HL-60 (cell line): ENCODE measurements around the gene P2RX6.

Experiments used
- DNase-seq, 2 experiments: peaks; one replicate each; pipeline ENCODE4 v3.0.0-alpha.2; 2010 to 2020; ENCODE audit warnings: low read depth in 1 of 2, low spot score in 1 of 2
- H3K27ac ChIP-seq: fragments of 250-450 bp; sonication (Bioruptor Pico); replicated peaks from 2 replicates; pipeline ENCODE4 v1.5.1; 2020; ENCODE audit warnings: mild to moderate bottlenecking, moderate library complexity
- H3K27me3 ChIP-seq: fragments of 250-450 bp; sonication (Bioruptor Pico); 2 replicates; pipeline ENCODE4 v1.5.1; 2021; ENCODE audit warnings: mild to moderate bottlenecking, moderate library complexity; ENCODE audit not compliant: insufficient read depth, poor library complexity, severe bottlenecking
- H3K4me3 ChIP-seq: replicated peaks from 2 replicates; pipeline ENCODE4 v1.5.1; 2011; ENCODE audit warnings: mild to moderate bottlenecking, control low read depth, low read length; ENCODE audit not compliant: insufficient read depth
- GABPA ChIP-seq: IDR thresholded peaks from 2 replicates; pipeline ENCODE4 v1.6.1; 2012; ENCODE audit warnings: low read depth
- POLR2AphosphoS5 ChIP-seq: IDR thresholded peaks from 2 replicates; pipeline ENCODE4 v1.6.1; 2012; ENCODE audit warnings: low read depth
- SPI1 ChIP-seq: IDR thresholded peaks from 2 replicates; pipeline ENCODE4 v1.6.1; 2012; ENCODE audit warnings: low read depth, mild to moderate bottlenecking, borderline replicate concordance
- TF ChIP-seq, protein P1 (sequence below): IDR thresholded peaks from 2 replicates; pipeline ENCODE4 v1.6.1; 2012; ENCODE audit warnings: low read depth; ENCODE audit not compliant: insufficient replicate concordance
- TF ChIP-seq, protein P2 (sequence below): IDR thresholded peaks from one replicate; pipeline ENCODE4 v1.5.1; 2011; ENCODE audit warnings: low read length, control low read depth, inconsistent platforms; ENCODE audit not compliant: insufficient read depth

P2RX6 gene

DNA sequence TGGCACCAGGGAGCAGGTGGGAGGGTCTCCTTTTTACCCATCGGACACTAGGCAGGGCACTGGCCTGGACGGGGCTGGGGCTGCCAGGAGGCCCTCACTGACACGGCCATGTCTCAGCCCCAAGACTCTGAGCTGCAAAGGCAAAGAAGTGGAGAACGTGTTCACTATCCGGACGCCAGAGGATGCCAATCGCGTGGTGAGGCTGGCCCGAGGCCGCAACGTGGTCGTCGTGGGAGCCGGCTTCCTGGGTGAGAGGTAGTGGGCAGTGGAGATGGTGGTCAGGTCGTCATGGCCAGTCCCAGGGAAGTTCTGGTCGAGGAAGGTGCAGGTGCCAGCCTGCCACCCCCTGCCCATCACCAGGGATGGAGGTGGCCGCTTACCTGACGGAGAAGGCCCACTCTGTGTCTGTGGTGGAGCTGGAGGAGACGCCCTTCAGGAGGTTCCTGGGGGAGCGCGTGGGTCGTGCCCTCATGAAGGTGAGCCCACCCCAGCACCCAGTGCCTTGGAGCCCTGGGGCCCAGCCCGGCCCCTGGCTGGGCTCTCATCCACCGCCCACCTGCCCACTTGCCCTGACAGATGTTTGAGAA lies 38.6 kb upstream of the P2RX6 start:
- TF ChIP-seq POLR2AphosphoS5 (no peak), SPI1 (no peak)
- TF ChIP-seq, protein P1, sequence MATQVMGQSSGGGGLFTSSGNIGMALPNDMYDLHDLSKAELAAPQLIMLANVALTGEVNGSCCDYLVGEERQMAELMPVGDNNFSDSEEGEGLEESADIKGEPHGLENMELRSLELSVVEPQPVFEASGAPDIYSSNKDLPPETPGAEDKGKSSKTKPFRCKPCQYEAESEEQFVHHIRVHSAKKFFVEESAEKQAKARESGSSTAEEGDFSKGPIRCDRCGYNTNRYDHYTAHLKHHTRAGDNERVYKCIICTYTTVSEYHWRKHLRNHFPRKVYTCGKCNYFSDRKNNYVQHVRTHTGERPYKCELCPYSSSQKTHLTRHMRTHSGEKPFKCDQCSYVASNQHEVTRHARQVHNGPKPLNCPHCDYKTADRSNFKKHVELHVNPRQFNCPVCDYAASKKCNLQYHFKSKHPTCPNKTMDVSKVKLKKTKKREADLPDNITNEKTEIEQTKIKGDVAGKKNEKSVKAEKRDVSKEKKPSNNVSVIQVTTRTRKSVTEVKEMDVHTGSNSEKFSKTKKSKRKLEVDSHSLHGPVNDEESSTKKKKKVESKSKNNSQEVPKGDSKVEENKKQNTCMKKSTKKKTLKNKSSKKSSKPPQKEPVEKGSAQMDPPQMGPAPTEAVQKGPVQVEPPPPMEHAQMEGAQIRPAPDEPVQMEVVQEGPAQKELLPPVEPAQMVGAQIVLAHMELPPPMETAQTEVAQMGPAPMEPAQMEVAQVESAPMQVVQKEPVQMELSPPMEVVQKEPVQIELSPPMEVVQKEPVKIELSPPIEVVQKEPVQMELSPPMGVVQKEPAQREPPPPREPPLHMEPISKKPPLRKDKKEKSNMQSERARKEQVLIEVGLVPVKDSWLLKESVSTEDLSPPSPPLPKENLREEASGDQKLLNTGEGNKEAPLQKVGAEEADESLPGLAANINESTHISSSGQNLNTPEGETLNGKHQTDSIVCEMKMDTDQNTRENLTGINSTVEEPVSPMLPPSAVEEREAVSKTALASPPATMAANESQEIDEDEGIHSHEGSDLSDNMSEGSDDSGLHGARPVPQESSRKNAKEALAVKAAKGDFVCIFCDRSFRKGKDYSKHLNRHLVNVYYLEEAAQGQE, result no peak
- TF ChIP-seq, protein P2, sequence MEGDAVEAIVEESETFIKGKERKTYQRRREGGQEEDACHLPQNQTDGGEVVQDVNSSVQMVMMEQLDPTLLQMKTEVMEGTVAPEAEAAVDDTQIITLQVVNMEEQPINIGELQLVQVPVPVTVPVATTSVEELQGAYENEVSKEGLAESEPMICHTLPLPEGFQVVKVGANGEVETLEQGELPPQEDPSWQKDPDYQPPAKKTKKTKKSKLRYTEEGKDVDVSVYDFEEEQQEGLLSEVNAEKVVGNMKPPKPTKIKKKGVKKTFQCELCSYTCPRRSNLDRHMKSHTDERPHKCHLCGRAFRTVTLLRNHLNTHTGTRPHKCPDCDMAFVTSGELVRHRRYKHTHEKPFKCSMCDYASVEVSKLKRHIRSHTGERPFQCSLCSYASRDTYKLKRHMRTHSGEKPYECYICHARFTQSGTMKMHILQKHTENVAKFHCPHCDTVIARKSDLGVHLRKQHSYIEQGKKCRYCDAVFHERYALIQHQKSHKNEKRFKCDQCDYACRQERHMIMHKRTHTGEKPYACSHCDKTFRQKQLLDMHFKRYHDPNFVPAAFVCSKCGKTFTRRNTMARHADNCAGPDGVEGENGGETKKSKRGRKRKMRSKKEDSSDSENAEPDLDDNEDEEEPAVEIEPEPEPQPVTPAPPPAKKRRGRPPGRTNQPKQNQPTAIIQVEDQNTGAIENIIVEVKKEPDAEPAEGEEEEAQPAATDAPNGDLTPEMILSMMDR, result no peak
- no peak overlapping the region for H3K4me3 ChIP-seq
- no peaks in the 10 kb centered on the region for H3K27me3 ChIP-seq
- no peak overlapping the region for H3K27ac ChIP-seq
- DNase-seq, result no peak

DNA sequence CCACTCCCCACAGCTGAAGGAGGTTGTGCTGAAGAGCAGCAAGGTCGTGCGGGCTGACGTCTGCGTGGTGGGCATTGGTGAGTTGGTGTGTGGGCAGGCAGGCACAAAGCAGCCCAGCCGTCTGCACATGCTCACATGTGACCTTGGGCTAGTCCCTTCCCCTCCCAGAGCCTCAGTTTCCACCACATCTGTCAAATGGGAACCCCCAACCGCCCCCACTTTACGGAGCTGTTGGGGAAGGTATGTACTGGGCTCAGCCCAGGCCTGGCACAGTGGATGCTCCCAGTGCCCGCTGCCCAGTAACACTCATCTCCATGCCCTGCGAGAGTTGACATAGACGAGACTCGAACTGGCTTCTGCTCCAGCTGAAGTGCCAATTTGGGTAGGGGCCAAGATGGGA lies 37.9 kb upstream of the P2RX6 start:
- TF ChIP-seq POLR2AphosphoS5 (no peak), SPI1 (no peak), GABPA (no peak)
- TF ChIP-seq, protein P2, result no peak
- TF ChIP-seq, protein P1, result no peak
- no peak overlapping the region for H3K27ac ChIP-seq
- H3K4me3 ChIP-seq, result no peak overlapping the region
- no peaks in the 10 kb centered on the region for H3K27me3 ChIP-seq
- DNase-seq, result no peak

DNA sequence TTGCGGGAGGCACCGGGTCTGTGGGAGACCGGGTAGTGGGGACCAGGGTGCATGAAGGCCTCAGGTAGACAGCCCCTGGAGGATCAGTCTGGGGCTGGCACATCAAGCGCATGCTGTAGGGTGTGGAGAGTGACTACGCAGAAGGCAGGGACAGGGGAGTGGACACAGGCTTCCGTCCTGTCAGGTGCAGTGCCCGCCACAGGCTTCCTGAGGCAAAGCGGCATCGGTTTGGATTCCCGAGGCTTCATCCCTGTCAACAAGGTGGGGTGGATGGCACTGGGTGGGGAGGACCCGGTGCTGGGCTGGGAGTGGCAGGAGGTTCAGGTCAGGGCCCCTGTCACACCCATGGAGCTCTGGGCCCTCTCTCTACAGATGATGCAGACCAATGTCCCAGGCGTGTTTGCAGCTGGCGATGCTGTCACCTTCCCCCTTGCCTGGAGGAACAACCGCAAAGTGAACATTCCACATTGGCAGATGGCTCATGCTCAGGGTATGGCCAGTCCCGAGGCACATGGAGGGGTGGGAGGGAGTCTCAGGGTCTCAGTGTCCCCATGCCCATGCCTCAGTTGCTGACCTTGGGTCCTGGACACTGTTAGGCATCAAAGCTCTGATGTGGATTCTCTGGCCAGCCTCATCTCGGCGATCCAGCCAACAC lies 37.3 kb upstream of the P2RX6 start:
- Histone ChIP-seq H3K27ac (no peak overlapping the region), H3K27me3 (no peaks in the 10 kb centered on the region), H3K4me3 (no peak overlapping the region)
- TF ChIP-seq SPI1, result no peak
- DNase-seq, result no peak

DNA sequence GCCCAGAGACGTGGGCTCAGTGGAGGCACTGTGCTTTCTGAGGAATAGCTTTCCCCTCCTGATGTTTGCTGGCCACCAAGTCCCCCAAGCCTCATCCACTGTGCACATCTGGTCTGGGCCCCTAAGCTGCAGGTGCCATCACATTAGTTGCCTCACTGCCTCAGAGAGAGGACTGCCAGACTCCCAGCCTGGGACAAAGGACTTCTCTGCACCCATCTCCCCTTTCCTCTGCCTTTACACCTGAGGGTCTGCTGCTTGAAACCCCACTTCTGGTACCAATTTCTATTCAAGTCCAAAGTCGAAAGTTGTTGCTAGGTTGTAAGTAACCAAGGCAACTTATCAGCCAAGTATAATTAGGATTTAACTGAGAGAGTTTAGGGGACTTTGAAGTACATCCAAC lies 36.5 kb upstream of the P2RX6 start:
- TF ChIP-seq POLR2AphosphoS5, result no peak
- TF ChIP-seq, protein P1, result no peak
- TF ChIP-seq, protein P2, result no peak
- TF ChIP-seq SPI1, result no peak
- no peak for TF ChIP-seq GABPA

More for the DNA sequence above, 36.5 kb upstream of the P2RX6 start:
- DNase-seq, result no peak
- H3K4me3 ChIP-seq, result no peak overlapping the region
- H3K27ac ChIP-seq, result no peak overlapping the region
- H3K27me3 ChIP-seq, result no peaks in the 10 kb centered on the region
